HFFc6 (cell line): Measurements from ENCODE around the gene PCDH9. TPM values are rescaled to one million over a fixed set of nuclear protein-coding genes. Genes with fewer than 3 reads are reported as not detected.

Experiments
- DNase-seq: peaks from one replicate; pipeline ENCODE4 v3.0.0-alpha.2; 2018
- H3K27ac Mint-ChIP-seq: 2 replicates; pipeline ENCODE4 v1.8.0; 2020; ENCODE audit warnings: mild to moderate bottlenecking, mixed read lengths
- H3K27me3 Mint-ChIP-seq: 2 replicates; pipeline ENCODE4 v1.8.0; 2021; ENCODE audit warnings: mild to moderate bottlenecking, moderate library complexity, mixed read lengths; ENCODE audit not compliant: insufficient read depth
- H3K36me3 Mint-ChIP-seq: 2 replicates; pipeline ENCODE4 v1.8.0; 2021; ENCODE audit warnings: low read depth, mixed read lengths
- H3K4me1 Mint-ChIP-seq: 2 replicates; pipeline ENCODE4 v1.8.0; 2020; ENCODE audit warnings: low read depth, mixed read lengths
- H3K4me3 Mint-ChIP-seq: 2 replicates; pipeline ENCODE4 v1.8.0; 2020; ENCODE audit warnings: mild to moderate bottlenecking, moderate library complexity, mixed read lengths
- H3K9me3 Mint-ChIP-seq: 2 replicates; pipeline ENCODE4 v1.8.0; 2020; ENCODE audit warnings: mild to moderate bottlenecking, mixed read lengths
- CTCF ChIP-seq: fragments of 200-600 bp; sonication (generic); IDR thresholded peaks from 2 replicates; pipeline ENCODE4 v1.5.0; 2021; ENCODE audit warnings: antibody characterized with exemption, mild to moderate bottlenecking
- total RNA-seq, 6 experiments: library from RNA; stranded (reverse); fragmentation: NEBNext Ultra II Directional; extraction: Animal tissue kit (Norgen Biotek cat#: 25700); gene quantifications; 2 replicates in 1 of 6; 3 replicates in 5 of 6; pipeline ENCODE4 v1.2.3, GENCODE V29; 2021

Gene PCDH9
- total RNA-seq, 6 experiments from 2014 or later: 2.0 to 6.7 (median 2.6) TPM

GRCh38 chr13:67120872-67121531 lies 109.1 kb downstream of the PCDH9 start:
- no peaks in the 10 kb centered on the region for H3K36me3 Mint-ChIP-seq

GRCh38 chr13:67119481-67119894 lies 110.6 kb downstream of the PCDH9 start:
- Mint-ChIP-seq H3K9me3 (no peaks in the 10 kb centered on the region), H3K4me3 (no peak overlapping the region), H3K4me1 (peaks cover 31% of the 10 kb centered on the region), H3K36me3 (no peaks in the 10 kb centered on the region), H3K27me3 (no peaks in the 10 kb centered on the region; the same call in 1 of the 2 replicates), H3K27ac (peak overlapping the region; percentile 30; the same call in 1 of the 2 replicates)
- no peak for TF ChIP-seq CTCF
- peak; percentile 79 for DNase-seq

More at GRCh38 chr13:67120872-67121531, 109.1 kb downstream of the PCDH9 start:
- H3K27ac Mint-ChIP-seq: peak overlapping the region; percentile 53
- H3K4me1 Mint-ChIP-seq: peaks cover 31% of the 10 kb centered on the region
- H3K4me3 Mint-ChIP-seq: no peak overlapping the region
- H3K9me3 Mint-ChIP-seq: no peaks in the 10 kb centered on the region
- no peaks in the 10 kb centered on the region; the same call in 1 of the 2 replicates for H3K27me3 Mint-ChIP-seq
- TF ChIP-seq CTCF: no peak
- peak; percentile 59 for DNase-seq

- H3K27ac Mint-ChIP-seq: no peak overlapping the region
- H3K4me3 Mint-ChIP-seq: no peak overlapping the region
- TF ChIP-seq CTCF: no peak
- H3K4me1 Mint-ChIP-seq: peaks cover 31% of the 10 kb centered on the region
- no peaks in the 10 kb centered on the region for H3K36me3 Mint-ChIP-seq
- no peak for DNase-seq
- no peaks in the 10 kb centered on the region for H3K9me3 Mint-ChIP-seq
- H3K27me3 Mint-ChIP-seq: no peaks in the 10 kb centered on the region; the same call in 1 of the 2 replicates
Measured at GRCh38 chr13:67118277-67118676, 111.9 kb downstream of the PCDH9 start.

- peaks cover 31% of the 10 kb centered on the region for H3K4me1 Mint-ChIP-seq
- DNase-seq: no peak
Measured at GRCh38 chr13:67117010-67117550, 113.1 kb downstream of the PCDH9 start.

GRCh38 chr13:67107979-67108378 lies 122.2 kb downstream of the PCDH9 start:
- DNase-seq: no peak
- H3K4me1 Mint-ChIP-seq: no peaks in the 10 kb centered on the region
- peaks cover 3% of the 10 kb centered on the region; the same call in 1 of the 2 replicates for H3K27me3 Mint-ChIP-seq
- H3K36me3 Mint-ChIP-seq: no peaks in the 10 kb centered on the region
- no peak overlapping the region for H3K27ac Mint-ChIP-seq
- H3K4me3 Mint-ChIP-seq: no peak overlapping the region
- no peak for TF ChIP-seq CTCF
- no peaks in the 10 kb centered on the region for H3K9me3 Mint-ChIP-seq

More at GRCh38 chr13:67117010-67117550, 113.1 kb downstream of the PCDH9 start:
- Mint-ChIP-seq H3K27ac (no peak overlapping the region), H3K4me3 (no peak overlapping the region), H3K36me3 (no peaks in the 10 kb centered on the region), H3K9me3 (no peaks in the 10 kb centered on the region), H3K27me3 (no peaks in the 10 kb centered on the region; the same call in 1 of the 2 replicates)
- no peak for TF ChIP-seq CTCF
